ENCODE data around the gene CYP2B6.
"Not testable (repeated sequence)": the region's sequence is repeated elsewhere in the genome, so short reads cannot be mapped to it uniquely, and the experiment has no call there.

The CYP2B6 gene

DNA sequence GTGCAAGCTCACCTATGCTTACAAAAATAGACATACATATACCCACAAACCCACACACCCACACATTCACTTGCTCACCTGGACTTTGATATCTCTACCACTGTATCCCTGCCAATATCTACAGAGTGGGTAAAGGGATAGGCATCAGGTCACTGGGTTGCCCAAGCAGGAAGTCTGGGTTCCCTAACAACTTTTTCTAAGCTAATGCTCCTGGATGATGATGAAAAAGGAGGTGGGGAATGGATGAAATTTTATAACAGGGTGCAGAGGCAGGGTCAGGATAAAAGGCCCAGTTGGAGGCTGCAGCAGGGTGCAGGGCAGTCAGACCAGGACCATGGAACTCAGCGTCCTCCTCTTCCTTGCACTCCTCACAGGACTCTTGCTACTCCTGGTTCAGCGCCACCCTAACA, at the start of gene CYP2B6:
CYP2B6 (plus strand) TSS at position 311 of the 410 bp plus-strand sequence; CDS start at position 335, 24 bp downstream.
- no peak for DNase-seq (ENCODE audit: low spot score)

DNA sequence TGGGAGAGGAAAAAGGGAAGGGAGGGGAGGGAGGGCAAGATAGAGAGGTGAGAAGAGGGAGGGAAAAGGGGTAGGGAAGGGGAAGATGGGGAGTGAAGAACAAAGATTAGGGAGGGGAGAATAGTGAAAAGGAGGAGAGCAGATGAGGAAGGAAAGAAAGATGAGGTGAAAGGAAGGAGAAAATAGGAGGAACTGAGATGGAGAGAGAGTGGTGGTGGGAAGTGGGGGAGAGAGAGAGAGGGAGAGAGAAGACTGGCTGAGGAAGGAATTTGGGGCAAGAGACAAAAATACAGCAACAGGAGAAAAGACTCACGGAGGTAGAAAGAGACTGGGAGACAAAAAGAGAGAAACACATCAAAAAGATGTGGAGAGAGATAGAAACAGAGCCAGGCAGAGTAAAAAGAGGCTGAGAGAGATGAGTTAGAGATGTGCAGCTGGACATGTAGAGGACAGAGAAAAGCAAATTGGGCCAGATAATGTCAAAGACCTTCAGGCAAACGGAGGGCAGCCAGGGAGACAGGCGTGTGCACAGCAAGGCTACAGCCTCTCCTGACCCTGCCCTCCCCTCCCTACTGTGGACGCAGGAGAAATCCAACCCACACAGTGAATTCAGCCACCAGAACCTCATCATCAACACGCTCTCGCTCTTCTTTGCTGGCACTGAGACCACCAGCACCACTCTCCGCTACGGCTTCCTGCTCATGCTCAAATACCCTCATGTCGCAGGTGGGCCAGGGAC, 49.4 kb upstream of the CYP2B6 start:
- DNase-seq (ENCODE audit: low spot score) = no peak

DNA sequence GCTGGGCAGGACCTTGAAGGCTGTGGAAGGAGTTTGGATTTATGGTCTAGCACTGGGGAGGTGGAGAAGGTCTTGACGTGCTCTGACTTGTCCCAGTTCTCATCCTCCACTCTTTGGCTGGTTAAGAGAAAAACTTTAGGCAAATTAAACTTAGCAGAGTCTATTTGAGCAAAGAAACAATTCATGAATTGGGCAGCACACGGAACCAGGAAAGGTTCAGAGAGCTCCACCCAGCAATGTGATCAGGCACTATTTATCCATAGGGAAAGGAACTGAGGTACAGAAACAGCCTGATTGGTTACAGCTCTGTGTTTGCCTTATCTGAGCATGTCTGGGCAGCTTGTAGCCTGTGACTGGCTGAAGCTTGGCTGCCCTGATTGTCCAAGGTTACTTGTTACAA, 45.4 kb upstream of the CYP2B6 start:
- no peak for DNase-seq (ENCODE audit: low spot score)

DNA sequence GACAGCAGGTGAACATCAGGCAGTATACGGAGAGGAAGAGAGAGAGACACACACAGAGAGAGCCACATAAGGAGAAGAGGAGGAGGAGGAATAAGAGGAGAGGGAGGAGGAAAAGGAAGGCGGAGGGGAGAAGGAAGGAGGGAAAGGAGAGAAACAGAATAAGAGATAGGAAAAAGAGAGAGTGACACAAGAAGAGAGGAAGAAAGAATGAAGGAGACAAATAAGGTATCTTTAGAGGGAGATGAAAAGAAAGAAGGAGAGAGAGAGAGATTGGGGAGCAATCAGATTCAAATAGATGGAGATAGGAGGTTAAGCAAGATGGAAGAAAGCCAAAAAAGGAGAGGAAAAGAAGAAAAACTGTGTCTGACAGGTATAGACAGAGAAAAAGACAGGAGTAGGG, 44.0 kb upstream of the CYP2B6 start:
- DNase-seq (ENCODE audit: low spot score) = no peak

DNA sequence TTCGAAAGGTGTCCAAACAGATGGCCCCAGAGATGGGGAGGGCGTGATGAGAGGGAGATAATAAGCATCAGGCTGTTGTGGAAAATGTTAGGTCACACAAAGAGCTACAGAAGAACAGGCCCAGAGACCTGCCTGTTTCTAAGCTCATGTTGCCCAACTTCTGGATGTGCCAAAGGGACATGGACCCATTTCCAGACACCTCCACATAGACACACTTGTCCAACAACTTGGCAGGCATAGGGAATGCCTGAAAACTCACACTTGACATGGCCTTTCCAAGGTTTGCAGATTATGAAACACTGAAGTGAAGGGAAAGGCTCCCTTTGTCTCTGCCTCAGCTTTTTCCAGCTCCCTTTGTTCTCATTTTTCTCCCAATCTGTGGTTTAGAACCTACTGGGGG, 43.5 kb upstream of the CYP2B6 start:
- no peak for DNase-seq (ENCODE audit: low spot score)

DNA sequence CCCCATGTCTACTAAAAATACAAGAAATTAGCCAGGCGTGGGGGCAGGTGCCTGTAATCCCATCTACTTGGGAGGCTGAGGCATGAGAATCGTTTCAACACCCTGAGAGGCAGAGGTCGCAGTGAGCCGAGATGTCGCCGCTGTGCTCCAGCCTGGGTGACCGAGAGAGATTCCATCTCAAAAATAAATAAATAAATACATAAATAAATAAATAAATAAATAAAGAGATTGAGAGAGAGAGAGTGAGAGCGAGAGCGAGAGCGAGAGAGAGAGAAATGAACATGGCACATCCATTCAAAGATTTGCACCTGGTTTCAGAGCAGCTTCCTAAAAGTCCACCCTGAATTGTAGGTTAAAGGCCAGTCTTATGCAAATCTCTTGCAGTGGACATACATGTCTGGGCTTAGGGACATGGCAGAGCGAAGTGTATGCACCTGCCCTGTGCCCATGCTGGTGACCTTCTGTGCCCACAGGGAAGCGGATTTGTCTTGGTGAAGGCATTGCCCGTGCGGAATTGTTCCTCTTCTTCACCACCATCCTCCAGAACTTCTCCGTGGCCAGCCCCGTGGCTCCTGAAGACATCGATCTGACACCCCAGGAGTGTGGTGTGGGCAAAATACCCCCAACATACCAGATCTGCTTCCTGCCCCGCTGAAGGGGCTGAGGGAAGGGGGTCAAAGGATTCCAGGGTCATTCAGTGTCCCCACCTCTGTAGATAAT, 42.3 kb upstream of the CYP2B6 start:
- DNase-seq (ENCODE audit: low spot score) = no peak

DNA sequence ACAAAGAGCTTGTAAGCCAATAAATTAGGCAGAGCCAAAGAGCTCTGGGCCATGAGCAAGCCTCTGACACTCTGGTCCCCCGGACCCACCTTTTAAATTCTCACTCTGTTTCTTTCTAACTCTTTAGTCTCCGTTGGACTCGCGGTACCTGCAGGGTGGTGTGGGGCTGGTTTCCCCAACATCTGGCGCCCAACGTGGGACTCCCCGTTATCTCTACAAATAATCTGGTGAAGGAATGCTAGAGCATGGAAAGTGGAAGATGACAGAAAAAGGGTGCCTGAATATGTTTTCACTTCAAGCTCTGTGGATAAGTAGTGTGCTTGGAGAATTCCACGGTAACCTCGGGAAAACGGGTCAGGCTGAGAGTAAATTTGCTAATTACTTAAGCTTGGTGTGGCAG, 36.5 kb upstream of the CYP2B6 start:
- DNase-seq (ENCODE audit: low spot score) = no peak

DNA sequence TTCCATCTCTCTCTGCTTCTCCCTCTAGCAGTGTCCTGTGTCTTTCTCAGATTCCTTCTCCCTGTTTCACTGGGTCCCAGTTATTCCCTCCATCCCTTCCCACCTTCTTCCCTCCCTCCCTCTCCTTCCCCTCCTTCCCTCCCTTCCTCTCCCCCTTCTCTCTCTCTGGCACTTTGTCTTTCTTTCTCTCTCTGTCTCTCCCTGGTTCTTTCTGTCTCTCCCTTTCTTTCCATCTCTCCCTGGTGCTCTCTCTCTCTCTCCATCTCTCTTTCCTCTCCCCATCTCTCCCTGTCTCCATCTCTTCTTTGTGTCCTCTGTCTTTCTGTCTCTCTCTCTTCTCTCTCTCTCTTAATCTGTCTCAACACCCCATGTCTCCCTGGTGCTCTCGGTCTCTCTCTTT, 31.7 kb upstream of the CYP2B6 start:
- DNase-seq (ENCODE audit: low spot score) = no peak

DNA sequence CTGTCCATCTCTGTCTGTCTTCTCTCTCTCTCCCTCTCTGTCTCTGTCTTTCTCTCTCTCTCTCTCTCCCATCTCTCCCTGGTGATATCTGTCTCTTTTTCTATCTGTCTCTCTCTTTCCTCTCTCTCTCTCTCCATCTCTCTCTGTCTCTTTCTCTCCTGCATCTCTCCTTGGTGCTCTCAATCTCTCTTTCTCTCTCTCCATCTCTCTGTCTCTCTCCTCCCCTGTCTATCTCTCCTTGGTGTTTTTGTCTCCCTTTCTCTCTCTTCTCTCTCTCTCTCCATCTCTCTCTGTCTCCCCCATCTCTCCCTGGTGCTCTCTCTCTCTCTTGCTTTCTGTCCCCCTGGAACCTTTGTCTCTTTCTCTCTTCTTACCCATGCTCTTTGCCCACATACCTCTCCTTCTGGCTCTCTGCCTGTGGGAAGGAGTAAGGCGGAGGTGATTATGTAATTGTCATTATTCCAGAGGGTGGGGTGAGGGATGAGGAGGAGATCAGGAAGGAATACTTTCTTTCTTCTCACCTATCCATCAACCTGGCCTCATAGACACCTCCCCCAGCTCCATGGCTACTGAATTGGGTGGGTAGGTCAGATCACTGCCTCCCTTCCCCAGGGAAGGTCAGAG, 30.9 kb upstream of the CYP2B6 start:
- DNase-seq (ENCODE audit: low spot score) = no peak

DNA sequence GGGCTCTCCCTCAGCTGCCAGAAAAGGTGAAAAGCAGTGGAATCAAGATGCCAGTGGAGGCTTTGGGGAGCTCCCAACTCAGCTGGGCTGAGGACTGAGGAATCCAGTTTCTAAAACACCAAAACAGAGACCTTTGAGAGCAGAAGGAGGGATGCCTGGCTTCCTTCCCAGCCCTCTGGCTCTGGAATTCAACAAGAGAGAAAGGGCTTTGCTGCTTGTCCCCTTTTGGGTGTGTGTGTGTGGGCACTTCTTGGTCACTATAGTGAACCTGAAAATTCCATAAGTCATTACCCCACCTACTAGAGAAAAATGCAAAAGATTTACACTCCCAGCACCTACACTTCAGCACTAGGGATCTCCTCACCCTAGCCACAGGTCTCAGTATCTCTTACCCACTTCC, 30.3 kb upstream of the CYP2B6 start:
- DNase-seq (ENCODE audit: low spot score) = no peak

DNA sequence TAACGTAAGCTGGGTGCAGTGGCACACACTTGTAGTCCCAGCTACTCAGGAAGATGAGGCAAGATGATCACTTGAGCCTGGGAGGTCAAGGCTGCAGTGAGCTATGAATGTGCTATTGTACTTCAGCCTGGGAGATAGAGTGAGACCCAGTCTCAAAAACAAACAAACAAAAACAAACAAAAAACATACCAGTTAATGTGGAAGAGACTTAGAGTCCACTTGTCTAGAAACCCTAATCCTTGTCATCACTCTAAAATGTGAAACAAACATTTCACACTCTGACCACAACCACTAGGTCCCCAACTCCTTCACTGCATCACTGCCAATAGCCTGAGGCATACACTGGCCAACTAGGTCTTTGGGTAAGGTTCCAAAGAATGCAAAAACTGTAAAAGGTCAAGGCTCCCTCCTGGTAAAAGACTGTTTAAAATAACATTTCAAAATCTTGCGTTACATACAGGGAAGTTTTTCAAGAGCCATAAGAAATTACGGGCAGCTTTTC, 28.6 kb upstream of the CYP2B6 start:
- DNase-seq (ENCODE audit: low spot score) = no peak

DNA sequence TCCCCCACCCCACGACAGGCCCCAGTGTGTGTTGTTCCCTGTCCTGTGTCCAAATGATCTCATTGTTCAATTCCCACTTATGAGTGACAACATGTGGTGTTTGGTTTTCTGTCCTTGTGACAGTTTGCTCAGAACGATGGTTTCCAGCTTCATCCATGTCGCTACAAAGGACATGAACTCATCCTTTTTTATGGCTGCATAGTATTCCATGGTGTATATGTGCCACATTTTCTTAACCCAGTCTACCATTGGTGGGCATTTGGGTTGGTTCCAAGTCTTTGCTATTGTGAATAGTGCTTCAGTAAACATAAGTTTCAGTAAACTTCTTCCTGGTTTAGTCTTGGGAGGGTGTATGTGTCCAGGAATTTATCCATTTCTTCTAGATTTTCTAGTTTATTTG, 26.7 kb upstream of the CYP2B6 start:
- DNase-seq (ENCODE audit: low spot score) = not testable (repeated sequence)

DNA sequence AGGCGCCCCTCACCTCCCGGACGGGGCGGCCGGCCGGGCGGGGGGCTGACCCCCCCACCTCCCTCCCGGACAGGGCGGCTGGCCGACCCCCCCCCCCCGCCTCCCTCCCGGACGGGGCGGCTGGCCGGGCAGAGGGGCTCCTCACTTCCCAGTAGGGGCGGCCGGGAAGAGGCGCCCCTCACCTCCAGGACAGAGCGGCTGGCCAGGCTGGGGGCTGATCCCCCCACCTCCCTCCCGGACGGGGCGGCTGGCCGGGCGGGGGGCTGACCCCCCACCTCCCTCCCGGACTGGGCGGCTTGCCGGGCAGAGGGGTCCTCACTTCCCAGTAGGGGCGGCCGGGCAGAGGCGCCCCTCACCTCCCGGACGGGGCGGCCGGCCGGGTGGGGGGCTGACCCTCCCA, 25.7 kb upstream of the CYP2B6 start:
- not testable (repeated sequence) for DNase-seq (ENCODE audit: low spot score)

DNA sequence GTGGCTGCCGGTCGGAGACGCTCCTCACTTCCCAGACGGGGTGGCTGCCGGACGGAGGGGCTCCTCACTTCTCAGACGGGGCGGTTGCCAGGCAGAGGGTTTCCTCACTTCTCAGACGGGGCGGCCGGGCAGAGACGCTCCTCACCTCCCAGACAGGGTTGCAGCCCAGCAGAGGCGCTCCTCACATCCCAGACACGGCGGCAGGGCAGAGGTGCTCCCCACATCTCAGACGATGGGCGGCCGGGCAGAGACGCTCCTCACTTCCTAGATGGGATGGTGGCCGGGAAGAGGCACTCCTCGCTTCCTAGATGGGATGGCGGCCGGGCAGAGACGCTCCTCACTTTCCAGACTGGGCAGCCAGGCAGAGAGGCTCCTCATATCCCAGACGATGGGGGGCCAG, 24.5 kb upstream of the CYP2B6 start:
- not testable (repeated sequence) for DNase-seq (ENCODE audit: low spot score)

DNA sequence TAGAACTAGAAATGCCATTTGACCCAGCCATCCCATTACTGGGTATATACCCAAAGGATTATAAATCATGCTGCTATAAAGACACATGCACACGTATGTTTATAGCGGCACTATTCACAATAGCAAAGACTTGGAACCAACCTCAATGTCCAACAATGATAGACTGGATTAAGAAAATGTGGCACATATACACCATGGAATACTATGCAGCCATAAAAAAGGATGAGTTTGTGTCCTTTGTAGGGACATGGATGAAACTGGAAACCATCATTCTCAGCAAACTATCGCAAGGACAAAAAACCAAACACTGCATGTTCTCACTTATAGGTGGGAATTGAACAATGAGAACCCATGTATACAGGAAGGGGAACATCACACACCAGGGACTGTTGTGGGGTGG, 23.0 kb upstream of the CYP2B6 start:
- not testable (repeated sequence) for DNase-seq (ENCODE audit: low spot score)

DNA sequence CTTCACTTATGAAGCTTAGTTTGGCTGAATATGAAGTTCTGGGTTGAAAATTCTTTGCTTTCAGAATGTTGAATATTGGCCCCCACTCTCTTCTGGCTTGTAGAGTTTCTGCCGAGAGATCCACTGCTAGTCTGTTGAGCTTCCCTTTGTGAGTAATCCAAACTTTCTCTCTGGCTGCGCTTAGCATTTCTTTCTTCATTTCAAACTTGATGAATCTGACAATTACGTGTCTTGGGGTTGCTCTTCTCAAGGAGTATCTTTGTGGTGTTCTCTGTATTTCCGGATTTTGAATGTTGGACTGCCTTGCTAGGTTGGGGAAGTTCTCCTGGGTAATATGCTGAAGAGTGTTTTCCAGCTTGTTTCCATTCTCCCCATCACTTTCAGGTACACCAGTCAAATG, 21.4 kb upstream of the CYP2B6 start:
- not testable (repeated sequence) for DNase-seq (ENCODE audit: low spot score)

DNA sequence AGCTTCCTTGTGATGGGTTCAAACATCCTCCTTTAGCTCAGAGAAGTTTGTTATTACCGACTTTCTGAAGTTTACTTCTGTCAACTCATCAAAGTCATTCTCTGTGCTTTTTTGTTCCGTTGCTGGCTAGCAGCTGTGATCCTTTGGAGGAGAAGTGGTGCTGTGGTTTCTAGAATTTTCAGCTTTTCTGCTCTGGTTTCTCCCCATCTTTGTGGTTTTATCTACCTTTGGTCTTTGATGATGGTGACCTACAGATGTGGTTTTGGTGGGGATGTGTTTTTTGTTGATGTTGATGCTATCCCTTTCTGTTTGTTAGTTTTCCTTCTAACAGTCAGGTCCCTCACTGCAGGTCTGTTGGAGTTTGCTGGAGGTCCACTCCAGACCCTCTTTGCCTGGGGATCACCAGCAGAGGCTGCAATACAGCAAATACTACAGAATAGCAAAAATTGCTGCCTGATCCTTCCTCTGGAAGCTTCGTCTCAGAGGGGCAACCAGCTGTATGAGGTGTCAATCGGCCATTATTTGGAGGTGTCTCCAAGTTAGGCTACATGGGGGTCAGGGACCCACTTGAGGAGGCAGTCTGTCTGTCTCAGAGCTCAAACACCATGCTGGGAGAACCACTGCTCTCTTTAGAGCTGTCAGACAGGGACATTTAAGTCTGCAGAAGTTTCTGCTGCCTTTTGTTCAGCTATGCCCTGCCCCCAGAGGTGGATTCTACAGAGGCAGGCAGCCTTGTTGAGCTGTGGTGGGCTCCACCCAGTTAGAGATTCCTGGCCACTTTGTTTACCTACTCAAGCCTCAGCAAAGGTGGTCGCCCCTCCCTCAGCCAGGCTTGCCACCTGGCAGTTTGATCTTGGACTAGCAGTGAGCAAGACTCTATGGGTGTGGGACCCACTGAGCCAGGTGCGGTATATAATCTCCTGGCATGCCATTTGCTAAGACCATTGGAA, 20.4 kb upstream of the CYP2B6 start:
- DNase-seq (ENCODE audit: low spot score) = not testable (repeated sequence)

DNA sequence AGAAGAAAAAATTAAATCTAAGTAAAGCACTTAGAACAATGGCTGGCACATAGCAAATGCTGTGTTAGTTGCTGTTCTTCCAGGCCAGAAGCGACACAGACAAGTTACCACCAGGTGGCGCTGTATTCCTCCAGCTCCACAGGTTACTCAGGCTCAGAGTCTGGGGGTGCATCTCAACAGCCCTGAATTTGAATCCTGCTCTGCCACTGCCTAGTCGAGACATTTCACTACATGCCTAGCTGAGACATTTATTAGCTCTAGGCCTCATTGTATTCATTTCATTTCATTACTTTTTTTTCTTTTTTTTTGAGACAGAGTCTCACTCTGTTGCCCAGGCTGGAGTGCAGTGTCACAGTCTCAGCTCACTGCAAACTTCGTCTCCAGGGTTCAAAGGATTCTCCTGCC, 16.4 kb upstream of the CYP2B6 start:
- peak; percentile 79 for DNase-seq (ENCODE audit: low spot score)

DNA sequence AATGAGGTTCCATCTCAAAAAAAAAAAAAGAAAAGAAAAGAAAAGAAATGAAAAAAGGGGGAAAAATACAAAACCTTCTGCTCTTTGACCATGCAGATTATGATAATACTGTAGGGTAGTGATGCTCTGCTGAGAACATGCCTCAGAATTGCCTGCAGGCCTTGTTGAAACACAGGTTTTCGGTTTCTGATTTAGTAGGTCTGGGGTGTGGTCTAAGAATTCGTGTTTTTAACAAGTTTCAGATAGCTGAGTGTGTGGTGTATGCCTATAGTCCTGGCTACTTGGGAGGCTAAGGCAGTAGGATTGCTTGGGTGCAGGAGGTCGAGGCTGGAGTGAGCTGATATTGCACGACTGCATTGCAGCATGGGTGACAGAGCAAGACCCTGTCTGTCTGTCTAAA, 14.9 kb upstream of the CYP2B6 start:
- DNase-seq (ENCODE audit: low spot score) = no peak

DNA sequence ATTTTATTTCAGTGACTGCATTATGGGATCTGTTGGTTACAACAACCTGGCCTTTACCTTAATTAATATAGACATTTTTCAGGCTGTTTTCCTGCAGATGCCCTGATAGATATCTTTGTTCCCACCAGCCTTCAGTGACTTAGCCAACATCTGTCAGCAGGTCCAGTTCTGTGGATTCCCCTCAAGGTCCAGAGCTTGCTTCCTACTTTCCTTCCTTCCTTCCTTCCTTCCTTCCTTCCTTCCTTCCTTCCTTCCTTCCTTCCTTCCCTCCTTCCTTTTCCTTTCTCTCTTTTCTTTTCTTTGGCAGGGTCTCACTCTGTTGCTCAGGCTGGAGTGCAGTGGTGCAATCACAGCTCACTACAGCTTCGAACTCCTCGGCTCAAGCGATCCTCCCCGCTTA, 14.4 kb upstream of the CYP2B6 start:
- no peak for DNase-seq (ENCODE audit: low spot score)

DNA sequence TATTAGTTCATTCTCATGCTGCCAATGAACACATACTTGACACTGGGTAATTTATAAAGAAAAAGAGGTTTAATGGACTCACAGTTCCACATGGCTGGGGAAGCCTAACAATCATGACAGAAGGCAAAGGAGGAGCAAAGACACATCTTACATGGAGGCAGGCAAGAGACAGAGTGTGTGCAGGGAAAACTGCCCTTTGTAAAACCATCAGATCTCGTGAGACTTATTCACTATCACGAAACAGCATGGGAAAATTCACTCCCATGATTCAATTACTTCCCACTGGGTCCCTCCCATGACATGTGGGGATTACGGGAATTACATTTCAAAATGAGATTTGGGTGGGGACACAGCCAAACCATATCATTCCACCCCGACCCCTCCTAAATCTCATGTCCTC, 11.3 kb upstream of the CYP2B6 start:
- DNase-seq (ENCODE audit: low spot score) = not testable (repeated sequence)

Data from hematopoietic multipotent progenitor cell treated with erythropoietin and hydrocortisone succinate and interleukin-3 and kit ligand, for 17 days (in vitro differentiated cells).